ENCODE results near the gene RTTN.

- no peak for TF ChIP-seq MXI1 (IDR thresholded peaks at IDR 0.05; ENCODE audit: low read depth, low read length)
- TF ChIP-seq, protein P1, sequence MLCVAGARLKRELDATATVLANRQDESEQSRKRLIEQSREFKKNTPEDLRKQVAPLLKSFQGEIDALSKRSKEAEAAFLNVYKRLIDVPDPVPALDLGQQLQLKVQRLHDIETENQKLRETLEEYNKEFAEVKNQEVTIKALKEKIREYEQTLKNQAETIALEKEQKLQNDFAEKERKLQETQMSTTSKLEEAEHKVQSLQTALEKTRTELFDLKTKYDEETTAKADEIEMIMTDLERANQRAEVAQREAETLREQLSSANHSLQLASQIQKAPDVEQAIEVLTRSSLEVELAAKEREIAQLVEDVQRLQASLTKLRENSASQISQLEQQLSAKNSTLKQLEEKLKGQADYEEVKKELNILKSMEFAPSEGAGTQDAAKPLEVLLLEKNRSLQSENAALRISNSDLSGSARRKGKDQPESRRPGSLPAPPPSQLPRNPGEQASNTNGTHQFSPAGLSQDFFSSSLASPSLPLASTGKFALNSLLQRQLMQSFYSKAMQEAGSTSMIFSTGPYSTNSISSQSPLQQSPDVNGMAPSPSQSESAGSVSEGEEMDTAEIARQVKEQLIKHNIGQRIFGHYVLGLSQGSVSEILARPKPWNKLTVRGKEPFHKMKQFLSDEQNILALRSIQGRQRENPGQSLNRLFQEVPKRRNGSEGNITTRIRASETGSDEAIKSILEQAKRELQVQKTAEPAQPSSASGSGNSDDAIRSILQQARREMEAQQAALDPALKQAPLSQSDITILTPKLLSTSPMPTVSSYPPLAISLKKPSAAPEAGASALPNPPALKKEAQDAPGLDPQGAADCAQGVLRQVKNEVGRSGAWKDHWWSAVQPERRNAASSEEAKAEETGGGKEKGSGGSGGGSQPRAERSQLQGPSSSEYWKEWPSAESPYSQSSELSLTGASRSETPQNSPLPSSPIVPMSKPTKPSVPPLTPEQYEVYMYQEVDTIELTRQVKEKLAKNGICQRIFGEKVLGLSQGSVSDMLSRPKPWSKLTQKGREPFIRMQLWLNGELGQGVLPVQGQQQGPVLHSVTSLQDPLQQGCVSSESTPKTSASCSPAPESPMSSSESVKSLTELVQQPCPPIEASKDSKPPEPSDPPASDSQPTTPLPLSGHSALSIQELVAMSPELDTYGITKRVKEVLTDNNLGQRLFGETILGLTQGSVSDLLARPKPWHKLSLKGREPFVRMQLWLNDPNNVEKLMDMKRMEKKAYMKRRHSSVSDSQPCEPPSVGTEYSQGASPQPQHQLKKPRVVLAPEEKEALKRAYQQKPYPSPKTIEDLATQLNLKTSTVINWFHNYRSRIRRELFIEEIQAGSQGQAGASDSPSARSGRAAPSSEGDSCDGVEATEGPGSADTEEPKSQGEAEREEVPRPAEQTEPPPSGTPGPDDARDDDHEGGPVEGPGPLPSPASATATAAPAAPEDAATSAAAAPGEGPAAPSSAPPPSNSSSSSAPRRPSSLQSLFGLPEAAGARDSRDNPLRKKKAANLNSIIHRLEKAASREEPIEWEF (IDR thresholded peaks at IDR 0.05; ENCODE audit: insufficient replicate concordance, low read depth, low read length), result no peak
- no peak for TF ChIP-seq POLR2A (IDR thresholded peaks at IDR 0.05; ENCODE audit: low read depth, low read length)
- no peak for TF ChIP-seq SIN3A (IDR thresholded peaks at IDR 0.05; ENCODE audit: low read depth, low read length)
- TF ChIP-seq NRF1 (conservative IDR thresholded peaks at IDR 0.05; ENCODE audit: low read depth, low read length), result no peak
- no peak for TF ChIP-seq YY1 (IDR thresholded peaks at IDR 0.05; ENCODE audit: low read depth, low read length)
- TF ChIP-seq, protein P2, sequence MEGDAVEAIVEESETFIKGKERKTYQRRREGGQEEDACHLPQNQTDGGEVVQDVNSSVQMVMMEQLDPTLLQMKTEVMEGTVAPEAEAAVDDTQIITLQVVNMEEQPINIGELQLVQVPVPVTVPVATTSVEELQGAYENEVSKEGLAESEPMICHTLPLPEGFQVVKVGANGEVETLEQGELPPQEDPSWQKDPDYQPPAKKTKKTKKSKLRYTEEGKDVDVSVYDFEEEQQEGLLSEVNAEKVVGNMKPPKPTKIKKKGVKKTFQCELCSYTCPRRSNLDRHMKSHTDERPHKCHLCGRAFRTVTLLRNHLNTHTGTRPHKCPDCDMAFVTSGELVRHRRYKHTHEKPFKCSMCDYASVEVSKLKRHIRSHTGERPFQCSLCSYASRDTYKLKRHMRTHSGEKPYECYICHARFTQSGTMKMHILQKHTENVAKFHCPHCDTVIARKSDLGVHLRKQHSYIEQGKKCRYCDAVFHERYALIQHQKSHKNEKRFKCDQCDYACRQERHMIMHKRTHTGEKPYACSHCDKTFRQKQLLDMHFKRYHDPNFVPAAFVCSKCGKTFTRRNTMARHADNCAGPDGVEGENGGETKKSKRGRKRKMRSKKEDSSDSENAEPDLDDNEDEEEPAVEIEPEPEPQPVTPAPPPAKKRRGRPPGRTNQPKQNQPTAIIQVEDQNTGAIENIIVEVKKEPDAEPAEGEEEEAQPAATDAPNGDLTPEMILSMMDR (IDR thresholded peaks at IDR 0.05 in 2 of 3, conservative IDR thresholded peaks at IDR 0.05 in 1 of 3; ENCODE audit: control insufficient read depth in 2 of 3, extremely low read depth in 1 of 3, insufficient read depth in 1 of 3, low read depth in 3 of 3, low read length in 3 of 3), result no peak
- no peak for TF ChIP-seq PBX3 (IDR thresholded peaks at IDR 0.05; ENCODE audit: insufficient replicate concordance, low read depth, low read length)
Measured at GRCh38 chr18:70197844-70198243, 7.6 kb downstream of the RTTN start.
